ENCODE results near the gene PDCD6IP.

DNA sequence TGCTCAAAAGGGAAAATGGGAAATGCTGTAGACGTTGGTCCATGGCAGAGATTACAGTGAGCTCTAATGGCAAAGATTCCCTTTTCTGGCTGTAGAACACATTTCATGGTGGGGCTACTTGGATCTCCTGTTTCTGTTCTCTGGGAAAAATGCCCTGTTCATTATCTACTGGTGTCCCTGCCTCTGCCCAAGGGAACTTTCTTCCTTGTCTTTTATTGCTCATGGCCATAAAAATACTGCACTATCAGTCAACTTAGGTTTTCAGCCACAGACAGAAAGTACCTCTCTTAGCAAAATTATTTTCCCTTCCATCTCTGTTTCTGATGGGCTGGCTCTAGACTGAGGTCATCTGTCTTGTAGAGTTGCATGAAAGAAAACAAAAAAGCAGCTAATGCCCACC is 98.9 kb downstream of the PDCD6IP start:
- TF ChIP-seq POLR2AphosphoS5 (IDR thresholded peaks at IDR 0.05) (no peak), POLR2A (IDR thresholded peaks at IDR 0.05) (no peak)
- TF ChIP-seq, protein P1, sequence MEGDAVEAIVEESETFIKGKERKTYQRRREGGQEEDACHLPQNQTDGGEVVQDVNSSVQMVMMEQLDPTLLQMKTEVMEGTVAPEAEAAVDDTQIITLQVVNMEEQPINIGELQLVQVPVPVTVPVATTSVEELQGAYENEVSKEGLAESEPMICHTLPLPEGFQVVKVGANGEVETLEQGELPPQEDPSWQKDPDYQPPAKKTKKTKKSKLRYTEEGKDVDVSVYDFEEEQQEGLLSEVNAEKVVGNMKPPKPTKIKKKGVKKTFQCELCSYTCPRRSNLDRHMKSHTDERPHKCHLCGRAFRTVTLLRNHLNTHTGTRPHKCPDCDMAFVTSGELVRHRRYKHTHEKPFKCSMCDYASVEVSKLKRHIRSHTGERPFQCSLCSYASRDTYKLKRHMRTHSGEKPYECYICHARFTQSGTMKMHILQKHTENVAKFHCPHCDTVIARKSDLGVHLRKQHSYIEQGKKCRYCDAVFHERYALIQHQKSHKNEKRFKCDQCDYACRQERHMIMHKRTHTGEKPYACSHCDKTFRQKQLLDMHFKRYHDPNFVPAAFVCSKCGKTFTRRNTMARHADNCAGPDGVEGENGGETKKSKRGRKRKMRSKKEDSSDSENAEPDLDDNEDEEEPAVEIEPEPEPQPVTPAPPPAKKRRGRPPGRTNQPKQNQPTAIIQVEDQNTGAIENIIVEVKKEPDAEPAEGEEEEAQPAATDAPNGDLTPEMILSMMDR (IDR thresholded peaks at IDR 0.05): no peak
